Tibial nerve (tissue), 4 donors: Measurements from ENCODE around the gene PEMT. TPM values are rescaled to one million over a fixed set of nuclear protein-coding genes. Genes with fewer than 3 reads are reported as not detected.
"Not testable (repeated sequence)": the region's sequence is repeated elsewhere in the genome, so short reads cannot be mapped to it uniquely, and the experiment has no call there.

Experiments used
- DNase-seq, 2 donors: peaks; one replicate each; pipeline ENCODE4 v3.0.0-alpha.2; 2019; ENCODE audit warnings: low spot score in 2 of 2
- H3K27ac ChIP-seq, 4 donors: fragments of 200-600 bp; sonication (generic) in 3 of 4; one replicate each; pipeline ENCODE4 v1.5.1; 2017 to 2019; ENCODE audit warnings: mild to moderate bottlenecking in 1 of 4
- H3K27me3 ChIP-seq, 2 donors: fragments of 200-600 bp; sonication (generic) in 1 of 2; one replicate each; pipeline versions ENCODE4 v1.5.1 to v1.6.0; 2017 to 2019
- H3K36me3 ChIP-seq, 3 donors: fragments of 200-600 bp; sonication (generic); one replicate each; pipeline ENCODE4 v1.5.1; 2018 to 2019
- H3K4me1 ChIP-seq, 4 donors: fragments of 200-600 bp; sonication (generic) in 3 of 4; one replicate each; pipeline ENCODE4 v1.5.1; 2017 to 2019
- H3K4me3 ChIP-seq, 4 donors: fragments of 200-600 bp; sonication (generic) in 3 of 4; one replicate each; pipeline ENCODE4 v1.5.1; 2017 to 2019; ENCODE audit warnings: mild to moderate bottlenecking in 1 of 4, moderate library complexity in 1 of 4
- H3K9me3 ChIP-seq, 4 donors: fragments of 200-600 bp; sonication (generic) in 3 of 4; one replicate each; pipeline ENCODE4 v1.5.1; 2017 to 2019
- CTCF ChIP-seq, 5 experiments: fragments of 200-600 bp in 3 of 5; fragments of 450-650 bp in 2 of 5; sonication (generic) in 3 of 5; IDR thresholded peaks; one replicate each; pipeline ENCODE4 v1.5.1; 2016 to 2019; ENCODE audit warnings: antibody characterized with exemption in 5 of 5, mild to moderate bottlenecking in 3 of 5, moderate library complexity in 2 of 5
- EP300 ChIP-seq, 2 donors: sonication (generic); formaldehyde crosslinking; IDR thresholded peaks; one replicate each; pipeline ENCODE4 v1.6.1; 2017; ENCODE audit warnings: antibody characterized with exemption in 2 of 2, mild to moderate bottlenecking in 1 of 2
- POLR2A ChIP-seq, 2 donors: fragments of 450-650 bp; IDR thresholded peaks; one replicate each; pipeline ENCODE4 v1.6.1; 2017; ENCODE audit warnings: antibody characterized with exemption in 2 of 2, mild to moderate bottlenecking in 2 of 2, moderate library complexity in 2 of 2
- WGBS, 2 donors: methylation state at CpG; one replicate each; pipeline ENCODE4 v1.1.5; 2018; 5-methylcytosine and 5-hydroxymethylcytosine counted together
- total RNA-seq, 4 donors: library from RNA; depleted of rRNA; stranded (reverse); fragments of >200 nt; gene quantifications; one replicate each; pipeline ENCODE4 v1.1.0, GENCODE V29; 2016

PEMT gene
- total RNA-seq, 4 donors from 2014 or later: 29.5 to 80.8 (median 58.8) TPM

GRCh38 chr17:17635126-17635525 lies 43.6 kb upstream of the PEMT start:
- no peaks in the 10 kb centered on the region for H3K27me3 ChIP-seq
- H3K27ac ChIP-seq: no peak overlapping the region
- WGBS, 2 donors: 86 to 93% methylated on average over 5 of the region's 5 CpGs
- H3K4me3 ChIP-seq: no peak overlapping the region
- no peaks in the 10 kb centered on the region for H3K9me3 ChIP-seq
- H3K36me3 ChIP-seq: no peaks in the 10 kb centered on the region
- peaks cover 0 to 6% (median 0%) of the 10 kb centered on the region in 4 donors for H3K4me1 ChIP-seq
- no peak for TF ChIP-seq POLR2A (IDR thresholded peaks at IDR 0.05)
- no peak for TF ChIP-seq CTCF (IDR thresholded peaks at IDR 0.05)
- no peak for TF ChIP-seq EP300 (IDR thresholded peaks at IDR 0.05)
- DNase-seq: no peak

GRCh38 chr17:17633310-17633709 lies 41.8 kb upstream of the PEMT start:
- no peak overlapping the region for H3K27ac ChIP-seq
- H3K27me3 ChIP-seq: no peaks in the 10 kb centered on the region
- TF ChIP-seq POLR2A (IDR thresholded peaks at IDR 0.05) (no peak), CTCF (IDR thresholded peaks at IDR 0.05) (no peak), EP300 (IDR thresholded peaks at IDR 0.05) (no peak)
- H3K36me3 ChIP-seq: no peaks in the 10 kb centered on the region
- 84 to 87% methylated on average over 6 of the region's 6 CpGs for WGBS, 2 donors
- H3K4me1 ChIP-seq: peaks cover 0 to 6% (median 0%) of the 10 kb centered on the region in 4 donors
- no peak for DNase-seq
- no peaks in the 10 kb centered on the region for H3K9me3 ChIP-seq
- no peak overlapping the region for H3K4me3 ChIP-seq

- H3K4me1 ChIP-seq, H3K27me3 ChIP-seq, H3K27ac ChIP-seq, DNase-seq, H3K4me3 ChIP-seq, H3K9me3 ChIP-seq, H3K36me3 ChIP-seq: not testable (repeated sequence)
- WGBS, 2 donors: 79 to 80% methylated on average over 5 of the region's 5 CpGs
These were observed 41.2 kb upstream of the PEMT start for GRCh38 chr17:17632690-17633089.

GRCh38 chr17:17628388-17629008 lies 37.0 kb upstream of the PEMT start:
- no peak for TF ChIP-seq POLR2A (IDR thresholded peaks at IDR 0.05)
- no peak for TF ChIP-seq CTCF (IDR thresholded peaks at IDR 0.05)
- no peak for TF ChIP-seq EP300 (IDR thresholded peaks at IDR 0.05)
- 52 to 65% methylated on average over 17 of the region's 17 CpGs for WGBS, 2 donors
- H3K4me3 ChIP-seq: peak overlapping the region in 1 of 4 donors; percentile 15

GRCh38 chr17:17626840-17627239 lies 35.3 kb upstream of the PEMT start:
- WGBS, 2 donors: 76 to 79% methylated on average over 7 to 8 of the region's 8 CpGs
- TF ChIP-seq EP300 (IDR thresholded peaks at IDR 0.05) (no peak), POLR2A (IDR thresholded peaks at IDR 0.05) (no peak), CTCF (IDR thresholded peaks at IDR 0.05) (no peak)

More at GRCh38 chr17:17628388-17629008, 37.0 kb upstream of the PEMT start:
- Histone ChIP-seq H3K27ac (no peak overlapping the region), H3K9me3 (no peaks in the 10 kb centered on the region), H3K36me3 (no peaks in the 10 kb centered on the region), H3K27me3 (no peaks in the 10 kb centered on the region), H3K4me1 (no peaks in the 10 kb centered on the region)
- DNase-seq: no peak

More at GRCh38 chr17:17626840-17627239, 35.3 kb upstream of the PEMT start:
- Histone ChIP-seq H3K27me3 (no peaks in the 10 kb centered on the region), H3K9me3 (no peaks in the 10 kb centered on the region), H3K36me3 (no peaks in the 10 kb centered on the region), H3K4me3 (no peak overlapping the region), H3K27ac (no peak overlapping the region), H3K4me1 (no peaks in the 10 kb centered on the region)
- DNase-seq: no peak
